Measurements from ENCODE around the gene KSR2.

Gene KSR2

GRCh38 chr12:117583092-117583491, 385.7 kb downstream of the KSR2 start:
- TF ChIP-seq CTCF (IDR thresholded peaks at IDR 0.05) = no peak

- no peak for TF ChIP-seq CTCF (IDR thresholded peaks at IDR 0.05)
Observed at GRCh38 chr12:117582135-117582784, 386.5 kb downstream of the KSR2 start.

GRCh38 chr12:117580718-117581062, 388.1 kb downstream of the KSR2 start:
- TF ChIP-seq CTCF (IDR thresholded peaks at IDR 0.05) = no peak

- TF ChIP-seq CTCF (IDR thresholded peaks at IDR 0.05) = no peak
Observed at GRCh38 chr12:117580015-117580717, 388.6 kb downstream of the KSR2 start.

- no peak for TF ChIP-seq CTCF (IDR thresholded peaks at IDR 0.05)
Observed at GRCh38 chr12:117577122-117577657, 391.6 kb downstream of the KSR2 start.

GRCh38 chr12:117576053-117576452, 392.7 kb downstream of the KSR2 start:
- no peak for TF ChIP-seq CTCF (IDR thresholded peaks at IDR 0.05)

- no peak for TF ChIP-seq CTCF (IDR thresholded peaks at IDR 0.05)
Observed at GRCh38 chr12:117574655-117575054, 394.1 kb downstream of the KSR2 start.
